ENCODE measurements around the gene LSM5.

The LSM5 gene

GRCh38 chr7:32453341-32454011, 36.7 kb downstream of the LSM5 start:
- Mint-ChIP-seq H3K27me3 (peaks cover 24% of the 10 kb centered on the region), H3K27ac (no peak overlapping the region), H3K36me3 (no peaks in the 10 kb centered on the region), H3K9me3 (peaks cover 6% of the 10 kb centered on the region), H3K4me3 (no peak overlapping the region), H3K4me1 (no peaks in the 10 kb centered on the region)
- no peak for ATAC-seq

GRCh38 chr7:32447218-32447617, 43.0 kb downstream of the LSM5 start:
- no peaks in the 10 kb centered on the region for H3K4me1 Mint-ChIP-seq
- H3K36me3 Mint-ChIP-seq = no peaks in the 10 kb centered on the region
- no peaks in the 10 kb centered on the region for H3K27me3 Mint-ChIP-seq
- ATAC-seq = no peak
- H3K4me3 Mint-ChIP-seq = no peak overlapping the region
- no peak overlapping the region for H3K27ac Mint-ChIP-seq
- H3K9me3 Mint-ChIP-seq = peaks cover 12% of the 10 kb centered on the region

GRCh38 chr7:32436146-32436928, 53.8 kb downstream of the LSM5 start:
- H3K27me3 Mint-ChIP-seq = peaks cover 18% of the 10 kb centered on the region
- no peaks in the 10 kb centered on the region for H3K9me3 Mint-ChIP-seq
- H3K4me1 Mint-ChIP-seq = no peaks in the 10 kb centered on the region
- no peaks in the 10 kb centered on the region for H3K36me3 Mint-ChIP-seq
- H3K27ac Mint-ChIP-seq = no peak overlapping the region
- no peak for ATAC-seq
- no peak overlapping the region for H3K4me3 Mint-ChIP-seq

All from stimulated activated memory B cell treated with anti-CD40 and anti-IgM and Interleukin-4, amounts not matched to agents 10 μg/mL and 1 μg/mL and 100 μg/mL, for 72 hours (primary cell).